Measurements from ENCODE around the gene F12. TPM values are rescaled to one million over a fixed set of nuclear protein-coding genes. Genes with fewer than 3 reads are reported as not detected.
A peak's percentile ranks its signal among the peaks of the same experiment; 100 is the strongest.

Gene F12
- total RNA-seq, 1 donor from 2014 or later: 1.8 TPM

DNA sequence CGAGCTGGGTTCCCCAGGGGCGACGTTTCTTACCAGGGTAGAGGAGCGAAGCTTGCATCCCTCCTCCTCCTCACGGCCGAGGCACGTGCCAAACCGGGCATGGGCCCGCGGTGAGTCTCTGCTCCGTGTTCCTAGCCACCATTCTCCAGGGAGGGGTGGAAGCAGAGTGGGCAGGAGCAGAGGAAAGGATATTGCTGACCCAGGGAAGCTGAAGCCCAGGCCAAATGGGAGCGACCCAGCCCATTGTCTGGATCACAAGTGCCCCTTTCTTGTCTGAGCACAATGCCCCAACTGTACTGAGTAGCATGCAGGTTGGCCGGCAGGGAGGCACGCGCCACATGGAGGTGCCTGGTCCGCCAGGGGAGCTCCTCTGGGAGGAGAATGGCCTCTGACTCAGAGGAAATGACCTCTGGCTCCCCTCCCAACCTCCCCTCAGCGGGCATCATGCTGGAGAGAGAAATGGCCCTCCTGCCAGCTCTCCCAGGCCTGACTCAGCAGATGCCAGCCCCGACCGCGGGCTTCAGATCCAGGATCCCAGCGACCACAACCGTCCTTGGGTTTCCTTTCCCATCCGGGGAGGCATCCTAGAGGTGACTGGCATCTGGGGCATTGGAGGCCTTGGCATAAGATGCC is 38.4 kb upstream of the F12 start:
- Mint-ChIP-seq H3K4me3 (ENCODE audit: unreplicated experiment) (peak overlapping the region; percentile 64), H3K4me1 (ENCODE audit: low read depth) (peaks cover 21% of the 10 kb centered on the region), H3K27ac (ENCODE audit: unreplicated experiment) (peak overlapping the region; percentile 80), H3K27me3 (ENCODE audit: low read depth) (no peaks in the 10 kb centered on the region), H3K9me3 (ENCODE audit: low read depth) (no peaks in the 10 kb centered on the region), H3K36me3 (ENCODE audit: low read depth) (no peaks in the 10 kb centered on the region)
- peak; percentile 91 for DNase-seq (ENCODE audit: low spot score)
- TF ChIP-seq, protein P1, sequence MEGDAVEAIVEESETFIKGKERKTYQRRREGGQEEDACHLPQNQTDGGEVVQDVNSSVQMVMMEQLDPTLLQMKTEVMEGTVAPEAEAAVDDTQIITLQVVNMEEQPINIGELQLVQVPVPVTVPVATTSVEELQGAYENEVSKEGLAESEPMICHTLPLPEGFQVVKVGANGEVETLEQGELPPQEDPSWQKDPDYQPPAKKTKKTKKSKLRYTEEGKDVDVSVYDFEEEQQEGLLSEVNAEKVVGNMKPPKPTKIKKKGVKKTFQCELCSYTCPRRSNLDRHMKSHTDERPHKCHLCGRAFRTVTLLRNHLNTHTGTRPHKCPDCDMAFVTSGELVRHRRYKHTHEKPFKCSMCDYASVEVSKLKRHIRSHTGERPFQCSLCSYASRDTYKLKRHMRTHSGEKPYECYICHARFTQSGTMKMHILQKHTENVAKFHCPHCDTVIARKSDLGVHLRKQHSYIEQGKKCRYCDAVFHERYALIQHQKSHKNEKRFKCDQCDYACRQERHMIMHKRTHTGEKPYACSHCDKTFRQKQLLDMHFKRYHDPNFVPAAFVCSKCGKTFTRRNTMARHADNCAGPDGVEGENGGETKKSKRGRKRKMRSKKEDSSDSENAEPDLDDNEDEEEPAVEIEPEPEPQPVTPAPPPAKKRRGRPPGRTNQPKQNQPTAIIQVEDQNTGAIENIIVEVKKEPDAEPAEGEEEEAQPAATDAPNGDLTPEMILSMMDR (IDR thresholded peaks at IDR 0.05): peak; percentile 27

DNA sequence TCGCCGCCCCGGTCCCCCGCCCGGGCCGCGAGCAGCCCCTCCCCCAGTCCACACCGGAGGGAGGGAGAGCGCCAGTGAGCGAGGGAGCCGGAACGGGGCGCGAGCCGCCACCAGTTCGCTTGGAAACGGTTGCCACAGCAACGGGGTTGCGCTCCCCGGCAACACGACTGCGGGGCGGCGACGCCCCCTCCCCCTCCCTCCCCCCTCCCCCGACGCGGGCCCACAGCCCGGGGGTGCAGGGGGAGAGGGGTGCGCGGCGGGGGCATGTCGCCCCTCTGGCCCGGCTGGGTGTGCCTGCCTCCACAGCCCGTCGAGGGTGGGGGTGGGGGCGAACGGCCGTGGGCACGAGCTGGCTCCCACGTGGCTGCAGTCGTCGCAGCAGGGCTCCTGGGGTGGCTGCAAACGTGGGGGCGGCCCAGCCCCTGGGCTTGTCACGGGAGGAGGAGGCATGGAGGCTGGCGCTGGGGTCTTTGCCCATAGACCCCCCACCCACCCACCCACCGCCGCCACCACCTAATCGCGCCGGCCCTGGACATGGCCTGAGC is 37.8 kb upstream of the F12 start:
- Mint-ChIP-seq H3K4me1 (ENCODE audit: low read depth) (peaks cover 21% of the 10 kb centered on the region), H3K4me3 (ENCODE audit: unreplicated experiment) (peak overlapping the region; percentile 64), H3K36me3 (ENCODE audit: low read depth) (peaks cover 2% of the 10 kb centered on the region), H3K9me3 (ENCODE audit: low read depth) (no peaks in the 10 kb centered on the region), H3K27me3 (ENCODE audit: low read depth) (no peaks in the 10 kb centered on the region), H3K27ac (ENCODE audit: unreplicated experiment) (no peak overlapping the region)
- DNase-seq (ENCODE audit: low spot score): no peak
- TF ChIP-seq, protein P1 (IDR thresholded peaks at IDR 0.05): no peak

DNA sequence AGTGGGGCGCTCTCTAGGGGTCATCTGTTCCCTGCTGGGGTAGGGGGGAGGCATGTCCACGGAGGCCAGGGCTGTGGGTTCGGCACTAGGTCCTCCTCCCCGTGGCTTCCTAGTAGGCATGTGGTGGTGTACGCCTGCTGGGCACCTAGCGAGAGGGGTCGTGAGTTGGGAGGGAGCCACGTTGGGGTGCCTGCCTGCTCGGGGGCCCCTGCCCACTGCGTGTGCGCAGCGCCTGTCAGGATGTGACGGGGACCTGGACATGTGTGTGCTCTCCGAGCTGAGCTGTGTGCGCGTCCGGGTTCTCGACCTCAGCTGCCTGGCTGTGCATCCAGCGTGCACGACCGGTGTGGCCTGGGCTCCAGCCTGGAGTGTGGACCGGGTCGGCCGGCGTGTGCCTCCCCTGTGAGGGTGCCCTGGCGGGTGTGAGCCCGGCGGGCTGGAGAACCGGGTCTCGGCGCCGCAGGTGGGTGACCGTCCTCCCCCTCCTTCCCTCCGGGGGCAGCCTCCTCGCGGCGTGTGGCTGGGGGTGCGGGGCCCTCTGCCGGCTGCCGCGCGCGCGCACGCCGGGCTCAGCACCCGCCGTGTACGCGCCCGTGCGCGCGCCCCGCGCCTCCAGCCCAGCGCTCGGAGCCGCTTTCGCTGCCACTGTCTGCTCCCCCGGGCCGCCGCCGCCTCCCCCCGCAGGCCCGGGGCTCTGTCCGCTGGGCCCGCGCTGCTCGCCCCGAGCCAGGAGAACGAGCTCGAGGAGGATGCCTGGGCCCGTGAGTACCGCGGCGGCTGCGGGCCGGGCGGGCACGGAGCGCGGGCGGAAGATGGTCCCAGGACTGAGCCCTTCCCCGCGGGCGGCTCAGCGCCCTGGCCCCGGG is 37.1 kb upstream of the F12 start, which contains the start of gene PRR7:
PRR7 (plus strand) TSS at position 615 of the 866 bp plus-strand sequence. CDS start 8,254 bp downstream, outside the sequence.
- Mint-ChIP-seq H3K27ac (ENCODE audit: unreplicated experiment) (peak within 1 kb of the TSS; percentile 80), H3K4me1 (ENCODE audit: low read depth) (peaks cover 21% of the 10 kb centered on the region), H3K27me3 (ENCODE audit: low read depth) (no peaks in the 10 kb centered on the region), H3K36me3 (ENCODE audit: low read depth) (peaks cover 4% of the 10 kb centered on the region), H3K4me3 (ENCODE audit: unreplicated experiment) (peak within 1 kb of the TSS; percentile 64), H3K9me3 (ENCODE audit: low read depth) (no peaks in the 10 kb centered on the region)
- peak; percentile 94 for DNase-seq (ENCODE audit: low spot score)
- TF ChIP-seq, protein P1 (IDR thresholded peaks at IDR 0.05): peak; percentile 34

DNA sequence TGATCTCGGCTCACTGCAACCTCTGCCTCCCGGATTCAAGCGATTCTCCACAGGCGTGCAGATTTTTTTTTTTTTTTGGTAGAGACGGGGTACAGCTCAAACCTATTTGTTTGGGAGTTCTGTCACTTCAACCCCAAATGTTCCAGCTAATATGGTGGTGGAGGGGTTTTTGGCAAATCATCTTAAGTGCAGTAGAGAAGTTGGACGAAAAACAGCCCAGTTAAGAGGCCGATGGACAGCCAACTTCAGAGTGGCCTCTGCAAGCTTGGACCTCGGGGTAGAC is 36.5 kb upstream of the F12 start:
- Mint-ChIP-seq H3K4me3 (ENCODE audit: unreplicated experiment) (peak overlapping the region; percentile 51), H3K27ac (ENCODE audit: unreplicated experiment) (peak overlapping the region; percentile 27), H3K9me3 (ENCODE audit: low read depth) (no peaks in the 10 kb centered on the region), H3K4me1 (ENCODE audit: low read depth) (peaks cover 21% of the 10 kb centered on the region), H3K27me3 (ENCODE audit: low read depth) (no peaks in the 10 kb centered on the region), H3K36me3 (ENCODE audit: low read depth) (peaks cover 4% of the 10 kb centered on the region)
- DNase-seq (ENCODE audit: low spot score): no peak
- TF ChIP-seq, protein P1 (IDR thresholded peaks at IDR 0.05): no peak
